ACHN (cell line): ENCODE data around the gene CDK17.
A peak's percentile ranks its signal among the peaks of the same experiment; 100 is the strongest.
"Not testable (repeated sequence)": the region's sequence is repeated elsewhere in the genome, so short reads cannot be mapped to it uniquely, and the experiment has no call there.

Experiments used
- DNase-seq: peaks from one replicate; pipeline ENCODE4 v3.0.0-alpha.2; 2015
- in situ Hi-C: cut with HindIII; loops from 2 replicates; pipeline ENCODE4 v1.10.0; 2017; ENCODE audit warnings: low sequenced_read_pairs, low pct_ligation_motif_present, low pct_unique_long_range_greater_than_20kb

Gene CDK17

DNA sequence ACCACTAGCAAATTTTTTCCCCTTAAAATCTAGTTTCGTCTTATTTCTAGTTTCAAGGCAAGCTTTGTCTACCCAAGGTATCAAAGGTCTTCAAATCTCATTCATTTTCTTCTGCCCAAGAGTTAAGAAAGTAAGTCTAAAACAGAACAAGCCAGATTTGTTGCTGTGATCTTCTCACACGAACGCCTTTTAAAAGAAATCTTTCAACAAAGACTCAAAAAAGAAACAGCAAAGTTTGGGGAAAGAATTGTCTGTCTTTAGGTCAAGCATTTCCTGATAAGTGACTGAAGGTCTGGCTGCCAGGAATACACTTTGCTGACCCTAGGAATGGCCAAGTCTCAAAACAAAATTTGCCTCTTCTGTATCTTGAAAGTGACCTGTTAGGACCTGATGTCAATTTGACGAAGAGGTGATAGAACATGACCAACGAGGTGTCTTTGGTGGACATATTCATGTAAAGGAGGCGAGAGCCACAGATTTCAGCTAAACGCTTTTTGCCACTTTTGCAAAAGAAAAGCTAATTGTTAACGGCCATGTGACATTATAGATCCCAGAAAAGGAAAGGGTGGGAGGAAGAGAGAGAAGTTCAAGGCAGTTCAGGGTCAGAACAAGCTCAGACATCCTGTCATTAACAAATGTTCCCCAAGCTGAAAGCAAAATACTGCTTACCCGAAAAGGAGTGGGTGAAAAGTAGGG lies 1.7 kb downstream of the CDK17 start:
- in situ Hi-C loops, result no loop called here
- DNase-seq, result peak; percentile 23

DNA sequence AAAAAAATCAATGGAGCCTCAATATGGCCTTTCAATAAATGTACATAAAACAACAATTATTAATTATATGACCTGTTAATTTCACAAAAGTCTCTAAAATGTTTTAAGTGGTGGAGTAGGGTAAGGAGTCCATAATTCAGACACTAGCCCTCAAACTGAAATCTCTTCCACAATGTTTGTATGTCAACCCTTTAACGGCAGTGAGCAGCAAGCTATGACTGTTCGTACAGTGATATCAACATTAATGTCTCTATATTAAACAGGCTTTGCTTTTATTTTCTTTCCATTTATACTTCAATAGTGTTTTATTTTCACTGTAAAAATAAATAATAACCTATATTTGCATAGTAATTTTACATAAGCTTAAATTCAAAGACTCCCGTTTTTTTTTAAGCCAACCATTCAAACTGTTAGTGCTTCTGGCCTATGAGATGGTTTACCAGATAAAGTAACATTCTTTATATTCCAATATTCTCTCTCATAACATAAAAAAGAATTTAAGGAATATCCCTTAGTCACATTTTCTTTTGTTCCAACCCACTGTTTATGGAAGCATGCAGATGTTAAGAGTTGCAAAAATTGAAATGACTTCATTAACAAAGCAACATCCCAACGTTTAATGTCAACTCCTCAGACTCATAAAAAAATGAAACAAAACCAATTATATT lies 2.3 kb downstream of the CDK17 start:
- peak; percentile 28 for DNase-seq
- in situ Hi-C loops, result no loop called here

DNA sequence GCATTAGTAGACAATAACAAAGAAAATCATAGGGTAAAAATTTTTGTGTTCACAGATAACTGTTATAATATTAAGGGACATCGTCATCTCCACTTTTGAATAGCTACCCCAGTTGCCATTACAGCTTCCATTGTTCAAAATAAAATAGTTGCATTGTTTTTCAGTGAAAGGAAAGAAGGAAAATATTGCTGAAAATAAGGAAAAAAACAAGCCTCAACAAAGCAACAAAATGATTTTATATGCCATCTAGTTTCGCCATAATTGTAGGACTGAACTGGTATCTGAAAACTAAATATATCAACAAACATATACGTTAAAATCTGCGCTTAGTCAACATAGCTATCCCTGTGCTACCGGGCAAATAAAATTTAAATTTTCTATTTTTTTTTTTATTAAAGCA lies 3.3 kb downstream of the CDK17 start:
- DNase-seq, result no peak
- in situ Hi-C loops, result no loop called here

DNA sequence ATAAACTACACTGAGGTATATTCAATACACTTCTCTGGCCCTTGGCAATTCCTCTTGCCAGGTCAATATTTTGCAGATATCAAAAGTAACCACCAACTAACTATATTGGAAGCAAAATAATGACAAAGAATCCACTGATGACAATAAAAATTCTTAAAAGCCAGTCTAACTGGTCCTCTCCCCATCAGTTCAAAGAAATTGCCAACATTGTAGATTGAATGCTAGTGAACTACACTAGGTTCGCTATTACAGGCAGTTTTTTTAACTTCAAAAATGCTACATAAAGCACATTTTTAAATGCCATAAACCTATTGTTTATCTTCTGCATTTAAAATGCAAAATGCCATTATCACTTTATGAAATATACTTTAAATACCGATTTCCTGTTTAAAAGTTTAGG lies 4.0 kb downstream of the CDK17 start:
- no peak for DNase-seq
- in situ Hi-C loops, result no loop called here

DNA sequence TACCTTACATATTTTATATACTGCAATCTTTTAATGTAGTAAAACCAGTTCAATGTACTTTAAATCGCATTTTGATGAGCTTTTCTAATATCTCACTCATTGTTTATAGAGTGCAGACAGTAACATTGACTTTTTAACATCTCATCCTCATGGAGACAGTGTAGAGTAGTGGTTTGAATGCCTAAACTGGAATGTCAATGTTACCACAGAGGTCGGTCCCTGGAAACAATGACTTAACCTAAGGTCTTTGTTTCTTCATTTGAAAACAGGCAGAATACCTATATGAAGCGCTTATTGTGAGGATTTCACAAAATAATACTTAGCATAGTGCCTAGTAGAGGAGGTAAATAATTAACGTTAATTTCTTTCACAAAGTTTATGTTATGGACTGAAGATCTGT lies 5.0 kb downstream of the CDK17 start:
- DNase-seq, result no peak
- in situ Hi-C loops, result no loop called here

DNA sequence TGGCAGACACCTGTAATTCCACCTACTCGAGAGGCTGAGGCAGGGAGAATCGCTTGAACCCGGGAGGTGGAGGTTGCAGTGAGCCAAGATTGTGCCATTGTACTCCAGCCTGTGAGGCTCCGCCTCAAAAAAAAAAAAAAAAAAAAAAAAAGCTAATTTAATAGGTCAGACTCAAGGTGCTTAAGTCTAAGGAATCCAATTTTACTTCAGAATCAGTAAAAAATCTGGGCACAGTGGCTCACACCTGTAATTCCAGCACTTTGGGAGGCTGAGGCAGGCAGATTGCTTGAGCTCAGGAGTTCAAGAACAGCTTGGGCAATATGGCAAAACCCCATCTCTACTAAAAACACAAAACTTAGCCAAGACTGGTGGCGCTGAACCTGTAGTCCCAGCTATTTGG lies 7.0 kb downstream of the CDK17 start:
- in situ Hi-C loops, DNase-seq: not testable (repeated sequence)

DNA sequence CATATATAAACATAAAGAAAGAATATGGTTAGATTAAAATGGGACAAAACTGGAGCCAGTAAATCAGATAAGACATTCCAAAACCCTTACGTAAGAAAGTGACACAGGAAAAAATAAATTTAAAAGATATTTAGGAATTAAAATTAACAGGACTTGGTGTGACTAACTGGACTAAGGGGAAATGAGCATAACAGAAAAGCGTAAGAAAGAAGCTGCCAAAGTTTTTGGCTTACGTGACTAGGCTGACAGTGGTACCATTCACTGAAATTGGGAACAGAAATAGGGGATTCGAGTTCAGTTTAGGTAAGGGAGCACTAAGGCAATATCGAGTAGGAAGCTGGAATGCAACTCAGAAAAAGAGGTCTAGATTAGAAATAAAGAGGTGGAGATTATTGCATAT lies 7.8 kb downstream of the CDK17 start:
- in situ Hi-C loops, result no loop called here
- DNase-seq, result no peak

DNA sequence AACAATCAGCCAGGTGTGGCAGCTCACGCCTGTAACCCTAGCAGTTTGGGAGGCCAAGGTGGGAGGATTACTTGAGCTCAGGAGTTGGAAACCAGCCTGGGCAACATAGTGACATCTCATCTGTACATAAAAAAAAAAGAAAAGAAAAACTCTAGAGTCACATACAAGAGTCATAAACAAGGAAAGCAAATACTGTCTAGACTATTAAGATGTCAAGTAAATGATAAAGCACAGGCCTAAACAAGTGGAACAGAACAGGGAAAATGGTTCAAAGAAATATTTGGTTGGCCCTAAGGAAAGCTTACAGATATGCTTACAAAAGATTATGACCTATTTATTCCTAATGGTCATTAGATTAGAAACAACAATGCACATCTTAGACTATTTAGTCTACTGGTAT lies 12.3 kb downstream of the CDK17 start:
- in situ Hi-C loops, result no loop called here
- DNase-seq, result no peak

DNA sequence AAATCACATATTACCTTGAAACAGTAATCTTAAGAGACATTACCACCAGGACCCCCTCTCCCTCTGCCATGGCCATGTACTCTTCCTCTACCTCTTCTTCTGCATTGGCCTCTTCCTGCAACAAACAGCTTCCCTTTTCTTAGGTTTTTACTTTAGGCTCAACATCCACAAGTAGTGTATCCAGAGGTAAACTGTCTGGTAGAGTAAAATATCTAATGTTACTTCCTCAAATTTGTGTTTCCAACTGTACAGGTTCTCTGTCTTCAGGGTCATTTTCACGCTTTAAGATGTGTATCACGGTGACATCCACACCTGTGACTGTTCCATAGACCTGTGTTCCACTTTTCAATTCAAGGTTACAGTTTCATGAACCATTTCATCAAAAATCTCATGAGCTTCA lies 13.4 kb downstream of the CDK17 start:
- DNase-seq, result no peak
- in situ Hi-C loops, result no loop called here

DNA sequence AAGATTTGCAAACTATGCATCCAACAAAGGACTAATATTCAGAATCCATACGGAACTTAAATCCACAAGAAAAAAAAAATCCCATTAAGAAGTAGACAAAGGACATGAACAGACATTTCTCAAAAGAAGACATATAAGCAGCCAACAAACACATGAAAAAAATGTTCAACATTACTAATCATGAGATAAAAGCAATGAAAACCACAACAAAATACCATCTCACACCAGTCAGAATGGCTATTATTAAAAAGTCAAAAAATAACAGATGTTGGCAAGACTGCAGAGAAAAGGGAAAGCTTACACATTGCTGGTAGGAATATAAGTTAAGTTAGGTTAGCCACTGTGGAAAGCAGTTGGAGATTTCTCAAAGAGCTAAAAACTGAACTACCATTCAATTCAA lies 16.2 kb downstream of the CDK17 start:
- no peak for DNase-seq
- in situ Hi-C loops, result no loop called here

DNA sequence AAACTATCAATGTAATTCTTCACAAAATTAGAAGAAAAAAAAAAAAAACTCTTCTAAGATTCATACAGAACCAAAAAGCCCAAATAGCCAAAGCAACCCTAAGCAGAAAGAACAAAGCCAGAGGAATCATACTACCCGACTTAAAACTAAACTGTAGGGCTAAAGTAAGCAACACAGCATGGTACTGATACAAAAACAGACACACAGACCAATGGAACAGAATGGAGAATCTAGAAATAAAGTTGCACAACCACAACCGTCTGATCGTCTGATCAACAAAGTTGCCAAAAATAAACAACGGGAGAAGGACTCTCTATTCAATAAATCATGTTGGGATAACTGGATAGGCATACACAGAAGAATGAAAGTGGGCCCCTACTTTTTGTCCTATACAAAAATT lies 16.9 kb downstream of the CDK17 start:
- in situ Hi-C loops, result no loop called here

DNA sequence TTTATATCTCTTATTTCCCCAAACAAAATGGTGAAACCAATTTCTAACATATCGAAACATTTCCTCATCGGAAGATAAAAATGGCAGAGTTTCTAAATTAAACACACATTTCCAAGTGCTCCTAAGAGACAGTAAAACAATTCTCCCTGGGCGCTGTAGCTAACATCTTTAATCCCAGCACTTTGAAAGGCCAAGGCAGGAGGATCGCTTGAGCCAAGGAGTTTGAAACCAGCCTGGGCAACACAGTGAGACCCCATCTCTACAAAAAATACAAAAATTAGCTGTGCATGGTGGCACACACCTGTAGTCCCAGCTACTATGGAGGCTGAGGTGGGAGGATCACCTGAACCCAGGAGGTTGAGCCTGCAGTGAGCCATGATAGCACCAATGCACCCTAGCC lies 20.5 kb downstream of the CDK17 start:
- DNase-seq, in situ Hi-C loops: not testable (repeated sequence)

More for the DNA sequence above, 16.9 kb downstream of the CDK17 start:
- no peak for DNase-seq

DNA sequence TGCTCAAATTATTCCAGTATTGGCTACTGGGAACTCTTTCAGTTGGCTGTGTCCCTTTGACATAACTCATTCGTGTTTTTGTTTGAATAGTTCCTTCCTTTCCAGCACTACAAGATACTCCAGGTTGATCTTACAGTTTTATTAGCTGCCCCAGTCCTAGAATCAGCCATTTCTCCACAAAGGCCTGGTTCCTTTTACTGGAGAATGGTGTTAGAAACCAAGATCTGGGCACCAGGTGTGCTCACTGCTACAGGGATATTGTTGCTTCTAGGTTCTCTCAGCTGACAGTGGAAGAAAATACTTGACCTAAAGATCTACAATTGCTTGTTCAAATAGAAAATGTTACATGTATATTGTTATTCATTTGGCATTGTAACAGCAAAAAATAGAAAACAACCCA lies 21.9 kb downstream of the CDK17 start:
- in situ Hi-C loops, result no loop called here
- no peak for DNase-seq

DNA sequence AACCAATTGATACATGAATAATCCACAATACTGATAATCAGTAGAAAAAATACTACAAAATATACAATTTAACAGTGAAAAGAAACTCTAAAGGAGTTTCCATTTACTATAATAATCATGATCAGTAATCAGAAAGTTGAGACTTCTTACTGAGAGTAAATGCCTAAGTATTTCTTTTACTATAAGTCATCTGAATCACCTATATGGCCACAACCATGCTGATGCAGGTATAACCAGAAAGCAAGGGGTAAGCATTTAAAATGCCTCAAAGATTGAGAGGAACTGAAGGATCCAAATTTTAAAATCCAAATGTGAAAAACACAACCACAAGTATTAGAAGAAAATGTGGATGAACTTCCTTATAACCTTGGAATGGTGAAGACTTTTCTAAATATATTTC lies 23.4 kb downstream of the CDK17 start:
- in situ Hi-C loops, result no loop called here
- DNase-seq, result no peak

DNA sequence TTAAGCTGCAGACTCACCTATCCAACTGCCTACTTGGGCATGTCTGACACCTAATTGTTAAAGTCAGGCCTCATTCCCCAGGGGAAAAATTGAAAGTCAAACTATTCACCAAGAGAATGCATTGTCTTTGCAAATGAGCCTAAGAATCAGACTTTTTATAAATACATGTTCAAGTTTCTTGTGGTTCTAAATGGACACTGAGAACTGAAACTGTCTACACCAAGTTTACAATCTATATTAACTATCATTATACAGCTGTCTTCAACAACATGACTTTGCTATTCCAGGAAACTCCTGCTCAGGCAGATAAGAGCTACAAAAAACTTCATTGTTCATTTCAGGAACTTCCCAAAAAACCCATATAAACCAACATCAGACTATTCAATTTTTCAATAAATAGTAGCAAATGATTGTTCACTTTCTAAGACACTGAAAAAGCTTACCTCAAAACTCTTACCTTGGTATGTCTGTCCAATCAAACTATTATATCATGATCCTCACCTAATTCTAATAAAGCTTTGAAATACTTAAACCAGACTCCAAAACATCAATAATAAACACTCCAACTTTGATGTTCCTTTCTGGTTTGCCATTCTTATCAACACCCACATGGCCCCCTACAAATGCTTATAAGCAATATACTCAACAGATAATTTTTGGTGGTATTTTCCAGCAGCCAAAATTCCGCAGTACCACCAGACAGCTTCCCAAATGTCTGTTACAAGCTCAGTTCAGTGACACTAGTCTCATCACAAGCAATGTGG lies 24.2 kb downstream of the CDK17 start:
- in situ Hi-C loops, result no loop called here
- no peak for DNase-seq

DNA sequence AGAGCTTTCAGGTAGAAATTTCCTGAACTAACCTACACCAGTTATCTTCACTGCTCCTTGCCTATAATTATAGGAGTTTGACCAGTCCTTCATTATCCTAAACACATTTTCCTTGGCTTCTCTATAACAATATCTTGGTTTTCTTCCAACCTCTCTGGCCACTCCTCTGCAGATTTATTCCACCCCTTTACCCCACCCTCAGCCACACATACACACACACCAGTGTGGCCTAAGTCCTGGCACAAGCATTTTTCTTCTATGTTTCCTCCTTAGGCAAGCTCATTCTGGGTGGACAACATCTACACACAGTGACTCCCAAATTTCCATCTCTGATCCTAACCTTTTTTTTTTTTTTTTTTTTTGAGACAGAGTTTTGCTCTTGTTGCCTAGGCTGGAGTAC lies 25.1 kb downstream of the CDK17 start:
- in situ Hi-C loops, result no loop called here
- DNase-seq, result no peak

DNA sequence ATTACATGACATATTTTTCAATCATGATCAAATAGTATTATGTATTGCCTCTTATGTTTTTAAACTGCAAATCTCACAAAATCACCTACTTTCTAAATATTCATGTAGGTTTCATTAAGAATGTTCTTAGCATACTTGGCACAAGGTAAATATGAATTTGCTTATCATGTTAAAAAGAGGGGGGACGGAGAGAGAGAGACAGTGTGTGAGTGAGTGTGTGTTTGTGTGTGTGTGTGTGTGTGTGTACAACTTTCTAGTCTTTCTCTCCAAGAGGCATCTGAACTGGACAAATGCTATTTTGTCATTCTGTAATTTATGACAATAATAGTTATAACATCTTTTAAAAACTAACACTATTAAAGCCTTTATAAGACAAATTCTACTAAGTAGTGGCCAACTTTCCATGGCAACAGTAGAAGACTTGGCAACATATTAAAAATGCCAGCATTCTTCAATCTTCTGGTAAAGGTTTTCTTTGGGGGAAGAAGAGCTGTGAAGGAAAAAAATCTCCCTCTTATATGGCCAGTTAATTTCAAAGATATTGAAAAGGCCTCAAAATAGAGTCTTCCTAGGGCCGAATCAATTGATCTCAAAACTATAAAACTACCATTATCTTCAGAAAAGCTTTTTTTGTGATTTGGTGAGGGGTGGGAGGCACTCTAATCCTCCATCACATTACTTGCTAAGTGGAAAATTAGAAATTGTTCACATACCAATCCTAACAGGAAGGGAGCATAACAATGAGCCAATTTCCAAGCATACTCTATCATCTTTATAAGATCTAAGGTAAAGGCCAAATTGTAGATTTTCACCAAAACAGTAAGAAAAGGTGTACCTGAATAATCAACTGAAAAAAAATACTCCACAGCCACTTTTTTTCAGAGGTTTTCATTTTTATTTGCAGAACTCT lies 28.2 kb downstream of the CDK17 start:
- in situ Hi-C loops, result no loop called here
- DNase-seq, result no peak

DNA sequence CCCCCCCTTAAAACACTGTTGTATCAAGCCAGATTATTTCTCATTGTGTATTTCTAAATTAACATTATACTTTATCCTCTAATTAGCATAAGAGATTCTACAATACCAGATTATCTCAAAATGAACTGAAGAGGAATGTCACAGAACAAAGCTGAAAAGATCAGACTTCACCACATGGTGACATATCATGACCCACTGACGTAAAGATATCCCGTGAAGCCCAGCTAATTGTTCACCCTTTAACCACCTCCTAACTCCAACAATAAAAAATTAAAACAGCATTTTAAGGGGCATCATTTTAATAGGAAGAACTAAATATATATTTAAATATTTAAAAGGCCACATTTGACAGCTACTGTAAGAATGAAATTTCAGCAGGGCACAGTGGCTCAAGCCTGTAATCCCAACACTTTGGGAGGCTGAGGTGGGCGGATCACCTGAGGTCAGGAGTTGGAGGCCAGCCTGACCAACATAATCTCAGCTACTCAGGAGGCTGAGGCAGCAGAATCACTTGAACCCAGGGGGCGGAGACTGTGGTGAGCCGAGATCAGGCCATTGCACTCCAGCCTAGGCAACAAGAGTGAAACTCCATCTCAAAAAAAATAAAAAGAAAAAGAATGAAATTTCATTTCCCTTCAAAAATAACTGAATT lies 29.0 kb downstream of the CDK17 start:
- no peak for DNase-seq
- in situ Hi-C loops, result no loop called here
